Kidney capillary endothelial cell (primary cell): ENCODE results near the gene LRP1-AS.
A peak's percentile ranks its signal among the peaks of the same experiment; 100 is the strongest.

Experiments
- DNase-seq: peaks from one replicate; pipeline ENCODE4 v3.0.0-alpha.2; 2018; ENCODE audit warnings: low spot score

LRP1-AS gene

DNA sequence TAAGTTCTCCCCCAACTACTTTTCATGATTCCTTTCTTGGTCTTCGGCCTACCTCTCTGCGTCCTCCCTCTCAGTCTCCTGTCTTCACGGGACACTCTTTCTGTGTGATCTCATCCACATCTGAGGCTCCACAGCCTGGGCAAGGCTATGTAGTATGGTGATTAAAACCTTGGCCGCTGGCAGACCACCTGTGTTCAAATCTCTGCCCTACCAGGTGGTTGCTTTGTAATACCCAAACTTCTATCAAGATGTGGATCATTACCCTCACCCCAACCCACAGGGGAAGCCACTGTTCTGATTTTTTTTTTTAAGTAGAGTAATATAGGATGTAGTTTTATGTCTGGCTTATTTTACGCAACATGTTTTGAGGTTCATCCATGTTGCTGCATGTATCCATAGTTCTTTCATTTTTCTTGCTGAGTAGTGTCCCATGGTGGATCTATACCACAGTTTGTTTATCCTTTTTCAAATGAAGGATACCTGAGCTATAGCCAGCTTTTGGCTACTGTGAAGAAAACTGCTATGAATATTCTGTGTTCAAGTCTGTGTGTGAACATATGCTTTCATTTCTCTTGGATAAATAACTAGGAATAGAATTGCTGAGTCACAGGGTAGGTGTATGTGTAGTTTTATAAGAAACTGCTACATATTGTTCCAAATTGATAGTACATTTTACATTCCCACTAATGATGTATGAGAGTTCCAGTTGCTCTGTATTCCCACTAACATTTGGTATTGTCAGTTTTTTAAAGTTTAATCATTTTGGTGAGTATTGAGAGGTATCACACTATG, 27.9 kb downstream of the LRP1-AS start:
- no peak for DNase-seq

DNA sequence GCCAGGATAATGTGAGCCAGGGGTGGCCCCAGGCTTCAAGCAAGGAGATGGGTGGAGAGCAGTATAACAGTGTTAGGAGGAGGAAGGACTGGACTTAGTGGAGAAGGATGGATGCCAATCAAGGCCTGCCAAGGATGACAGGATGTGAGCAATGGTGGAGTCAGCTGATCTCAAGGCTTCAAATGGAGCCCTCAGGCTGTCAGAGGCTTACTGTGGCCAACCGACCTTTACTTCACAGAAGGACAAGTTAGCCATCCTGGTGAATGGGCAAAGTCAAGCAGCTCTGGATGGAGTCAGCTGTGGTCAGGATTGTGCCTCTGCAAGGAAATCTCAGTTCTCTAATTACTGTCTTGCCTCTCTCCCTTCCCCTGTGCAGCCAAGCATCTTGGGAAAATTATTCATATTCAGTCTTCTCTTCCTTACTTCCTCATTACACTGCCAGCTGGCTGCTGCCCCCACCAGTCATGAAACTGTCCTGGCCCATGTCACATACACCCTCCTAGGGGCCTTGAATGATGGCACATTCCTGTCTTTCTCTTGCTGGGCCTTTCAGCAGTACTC, 28.6 kb downstream of the LRP1-AS start:
- DNase-seq, result no peak

DNA sequence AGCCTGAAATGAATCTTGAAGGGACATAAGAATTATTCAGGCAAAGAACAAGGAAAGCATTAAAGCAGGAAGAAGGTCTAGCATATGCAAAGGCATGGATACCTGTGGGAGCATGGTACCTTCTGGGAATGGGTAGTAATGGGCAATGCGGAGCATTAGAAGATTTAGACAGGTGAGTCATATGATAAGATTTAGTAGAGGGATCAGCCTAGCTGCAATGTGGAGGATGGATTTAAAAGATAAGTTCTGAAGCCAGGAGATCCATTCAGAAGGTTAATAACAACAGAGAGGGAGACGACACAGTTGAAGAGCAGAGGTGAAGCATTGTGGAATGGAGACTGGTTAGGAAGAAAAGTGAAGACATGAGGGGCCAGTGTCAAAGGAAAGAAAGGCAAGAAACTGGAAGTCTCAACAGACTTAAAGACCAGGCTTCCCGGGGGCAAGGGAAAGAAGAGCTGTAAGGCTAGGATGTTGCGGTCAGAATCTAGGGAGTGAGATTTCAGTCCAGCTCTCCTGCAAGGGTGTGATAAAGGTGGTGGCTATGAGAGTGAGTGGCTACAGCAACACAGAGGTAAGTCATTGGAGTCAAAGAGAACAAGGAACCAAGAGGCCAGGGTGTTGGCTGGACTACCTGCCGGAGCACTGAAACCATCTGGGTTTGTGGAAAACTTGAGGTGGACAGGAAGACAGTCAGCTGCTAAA, 30.7 kb downstream of the LRP1-AS start:
- DNase-seq, result no peak

DNA sequence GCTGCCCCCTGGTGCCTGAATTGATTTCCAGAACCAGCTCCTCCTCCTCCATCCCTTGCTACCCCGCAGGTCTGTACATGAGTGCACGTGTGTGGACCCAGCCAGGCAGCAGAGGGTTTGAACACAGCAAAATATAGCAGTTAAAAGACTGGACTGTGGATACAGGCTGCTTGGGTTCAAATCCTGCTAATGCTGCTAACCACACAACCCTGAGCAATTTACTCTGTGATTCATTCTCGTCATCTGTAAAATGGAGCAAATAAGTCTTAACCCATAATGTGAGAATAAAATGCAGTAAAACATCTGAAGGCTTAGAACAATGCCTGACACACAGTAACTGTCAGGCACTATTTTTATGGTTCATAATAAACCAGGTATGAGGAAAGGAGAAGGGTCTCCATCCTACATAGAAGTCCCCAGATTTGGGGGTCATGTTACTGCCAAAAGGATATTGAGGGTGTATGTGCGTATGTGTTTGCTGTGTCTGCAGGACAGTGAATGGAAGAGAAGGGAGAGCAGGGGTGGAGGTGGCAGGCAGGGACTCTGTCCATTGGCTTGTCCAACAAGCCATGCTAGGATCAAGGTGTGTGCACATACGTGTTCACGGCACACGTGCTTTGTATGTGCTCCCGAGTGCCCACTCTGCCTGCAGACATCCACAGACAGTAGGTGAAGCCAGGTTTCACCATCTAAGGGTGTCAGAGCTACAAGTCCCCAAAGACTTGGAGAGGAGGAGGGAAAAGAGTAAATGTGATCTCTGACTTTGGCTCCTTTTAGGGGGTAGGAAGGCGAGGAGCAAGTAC, 34.7 kb downstream of the LRP1-AS start:
- DNase-seq, result no peak

DNA sequence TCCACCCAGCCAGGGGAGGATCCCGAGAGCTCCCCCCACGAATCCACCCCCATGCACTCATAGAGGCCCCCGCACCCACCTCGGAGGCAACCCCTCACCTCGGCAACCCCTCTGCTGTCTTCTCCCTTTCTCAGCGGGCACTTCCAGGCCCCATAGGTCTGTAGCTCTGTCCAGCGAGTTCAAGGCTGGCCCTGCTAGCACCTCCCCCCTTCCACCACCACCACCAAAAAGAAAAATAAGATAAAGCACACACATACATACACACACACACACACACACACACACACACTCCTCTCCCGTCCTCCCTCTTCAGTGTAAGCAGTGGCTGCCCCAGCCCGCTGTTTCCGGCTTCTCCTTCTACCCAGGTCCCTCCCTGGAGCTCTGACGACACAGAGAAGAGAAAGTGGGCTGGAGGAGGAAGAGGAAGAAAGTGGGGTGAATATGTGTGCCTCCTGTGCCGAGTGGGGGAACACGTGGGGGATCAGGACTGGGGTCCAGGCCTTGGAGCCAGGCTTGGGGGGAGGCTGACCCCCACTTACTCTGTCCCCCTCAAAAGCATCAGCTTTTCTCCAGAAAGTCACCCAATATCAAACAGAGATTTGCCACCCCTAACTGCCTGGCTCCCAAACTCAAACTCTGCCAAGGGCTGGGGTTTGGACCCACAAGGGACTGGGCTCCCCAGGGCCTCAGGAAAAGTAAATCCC, 36.2 kb downstream of the LRP1-AS start, which contains the start of gene STAT6:
TSS of gene STAT6 (minus strand) at position 332 of the 704 bp plus-strand sequence. CDS start 3,084 bp downstream, outside the sequence.
- peak; percentile 79 for DNase-seq

DNA sequence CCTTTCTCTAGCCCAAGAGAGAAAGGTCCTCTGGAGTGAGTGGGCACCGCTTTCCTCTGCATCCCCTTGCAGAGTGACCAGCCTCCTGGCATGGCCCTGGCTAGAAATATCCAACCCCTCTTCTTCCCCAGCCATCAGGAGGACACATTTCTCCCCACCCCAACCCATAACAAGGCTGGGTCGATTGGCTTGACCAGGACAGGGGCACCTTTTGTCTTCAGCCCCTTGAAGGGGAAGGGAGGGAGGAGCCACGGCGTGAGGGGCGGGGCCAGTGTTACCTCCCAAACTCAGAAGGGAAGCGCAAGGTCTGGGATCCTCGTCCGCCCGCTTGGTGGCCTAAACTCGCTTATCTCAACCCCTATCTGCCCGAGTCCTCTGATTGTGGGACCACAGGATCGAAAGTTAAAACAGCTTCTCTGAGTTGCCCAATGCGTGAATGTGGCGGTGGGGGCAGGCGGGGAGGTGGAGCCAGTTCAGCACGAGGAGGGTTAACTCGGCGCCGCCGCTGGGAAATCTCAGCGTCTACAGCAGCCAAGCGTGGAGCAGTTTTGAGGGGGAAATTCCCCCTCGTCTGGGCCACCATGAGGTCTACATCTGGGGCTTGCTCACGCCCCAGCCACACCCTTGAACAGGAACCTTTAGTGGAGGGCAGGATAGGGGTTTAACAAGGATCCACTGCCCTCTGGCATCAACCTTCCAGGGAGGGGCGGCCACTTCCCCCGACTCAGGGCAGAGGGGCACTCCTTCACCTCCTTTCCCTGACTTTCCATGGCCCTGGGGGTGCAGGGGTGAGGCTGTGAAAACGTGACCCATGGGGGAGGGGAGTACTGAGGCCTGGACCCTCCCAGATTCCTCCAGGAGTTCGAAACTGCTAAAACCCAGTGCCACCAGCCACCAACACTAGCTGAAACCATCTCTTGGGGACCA, 37.1 kb downstream of the LRP1-AS start:
- no peak for DNase-seq

DNA sequence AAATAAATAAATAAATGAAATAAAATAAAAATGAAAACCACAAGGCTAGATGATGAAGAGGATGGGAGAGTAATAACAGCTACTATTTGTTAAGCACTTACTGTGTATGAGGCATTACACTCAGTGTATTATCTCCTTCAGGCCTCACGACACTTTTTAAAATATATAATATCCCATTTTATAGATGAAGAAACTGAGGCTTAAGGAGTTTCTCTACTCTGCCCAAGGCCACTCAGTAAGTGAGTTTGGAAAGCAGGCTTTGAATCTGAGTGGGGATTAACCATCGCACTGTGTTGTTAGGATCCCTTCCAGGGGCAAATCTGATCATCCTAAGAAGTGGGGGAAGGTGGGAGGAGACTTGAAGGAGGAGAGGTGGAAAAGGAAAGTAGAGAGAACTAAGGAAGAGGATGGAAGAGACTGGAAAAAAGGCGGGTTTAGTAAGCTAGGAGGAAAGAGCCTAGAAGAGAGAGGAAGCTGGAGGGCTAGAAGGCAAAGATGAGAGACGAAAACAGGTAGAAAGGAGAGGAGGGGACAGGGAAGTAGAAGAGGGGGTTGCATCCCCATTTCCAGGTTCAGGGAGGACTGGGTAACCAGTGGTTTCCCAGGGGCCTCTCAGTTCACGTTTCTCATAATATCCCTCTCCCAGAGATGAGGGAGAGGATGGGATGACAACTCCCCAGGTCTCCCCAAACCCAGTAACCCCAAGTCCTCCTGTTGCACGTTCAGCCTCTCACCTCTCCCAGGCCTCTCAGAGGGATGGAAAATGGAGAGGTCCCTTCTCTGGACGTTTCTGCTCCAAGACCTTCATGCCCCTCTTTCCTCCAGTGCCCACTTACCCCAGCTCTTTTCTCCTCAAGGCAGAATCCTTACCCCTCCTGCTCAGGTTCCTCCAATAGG, 38.0 kb downstream of the LRP1-AS start:
- DNase-seq, result no peak

DNA sequence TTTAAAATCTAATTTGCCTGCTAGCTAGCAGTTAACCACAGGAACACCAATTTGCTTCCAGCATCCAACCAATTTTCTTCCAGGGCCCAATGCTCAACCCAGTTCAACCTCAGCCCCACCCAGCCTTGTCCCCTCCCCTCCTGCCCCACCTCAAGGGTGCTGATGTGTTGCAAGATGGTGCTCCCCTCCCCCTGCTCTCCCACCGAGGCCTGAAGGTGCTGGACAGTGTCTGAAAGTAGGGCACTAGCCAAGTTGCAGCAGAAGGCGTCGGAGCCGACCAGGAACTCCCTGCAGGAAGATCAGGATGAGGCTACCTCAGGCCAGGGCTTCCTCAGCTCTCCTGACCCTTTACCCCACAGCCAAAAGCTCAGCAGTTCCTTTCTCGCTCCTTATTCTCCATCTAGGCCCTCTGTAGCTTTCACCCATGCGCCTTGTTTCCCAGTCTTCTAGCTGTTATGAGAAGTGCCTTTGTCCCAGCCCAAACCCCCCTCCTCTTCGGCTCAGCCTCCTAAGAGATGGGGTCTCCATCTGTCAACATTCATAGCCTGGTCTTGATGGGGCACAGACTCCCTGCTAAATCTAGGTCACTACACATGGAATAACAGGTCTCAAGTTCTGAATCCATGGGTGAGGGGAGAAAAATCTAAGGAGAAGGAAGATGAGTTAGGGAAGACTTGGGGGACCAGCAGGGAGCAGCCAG, 39.8 kb downstream of the LRP1-AS start:
- DNase-seq, result no peak

DNA sequence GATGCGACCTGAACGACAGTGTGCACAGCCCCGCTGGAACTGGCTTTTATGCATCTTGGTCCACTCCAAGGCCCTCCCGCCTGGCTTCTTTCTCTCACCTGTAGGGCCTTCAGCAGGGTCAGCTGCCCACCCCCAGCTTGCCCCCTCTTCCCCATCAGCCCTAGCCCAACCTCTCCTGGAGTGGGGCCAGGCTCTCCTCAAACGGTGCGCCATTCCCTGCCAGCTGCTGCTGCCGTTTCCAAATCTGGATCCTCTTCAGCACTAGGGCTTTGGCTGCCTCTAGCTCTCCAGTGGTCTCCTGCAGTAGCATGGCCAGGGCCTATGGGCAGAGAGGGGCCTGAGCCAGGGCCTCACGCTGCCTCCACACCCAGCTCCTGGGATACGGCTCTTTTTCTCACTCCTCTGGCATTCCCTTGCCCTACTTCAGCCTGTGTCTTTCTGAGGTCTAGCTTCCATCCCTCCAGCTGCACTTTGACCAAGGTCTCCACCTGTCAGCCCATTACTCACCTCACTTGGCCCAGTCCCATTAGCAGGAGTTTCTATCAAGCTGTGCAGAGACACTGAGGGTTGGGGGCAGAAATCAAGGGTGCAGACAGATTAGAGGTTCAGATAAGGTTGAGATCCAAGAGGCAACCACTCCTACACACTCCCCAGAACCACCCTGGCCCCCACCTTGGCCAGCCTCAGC, 41.3 kb downstream of the LRP1-AS start:
- DNase-seq, result no peak

DNA sequence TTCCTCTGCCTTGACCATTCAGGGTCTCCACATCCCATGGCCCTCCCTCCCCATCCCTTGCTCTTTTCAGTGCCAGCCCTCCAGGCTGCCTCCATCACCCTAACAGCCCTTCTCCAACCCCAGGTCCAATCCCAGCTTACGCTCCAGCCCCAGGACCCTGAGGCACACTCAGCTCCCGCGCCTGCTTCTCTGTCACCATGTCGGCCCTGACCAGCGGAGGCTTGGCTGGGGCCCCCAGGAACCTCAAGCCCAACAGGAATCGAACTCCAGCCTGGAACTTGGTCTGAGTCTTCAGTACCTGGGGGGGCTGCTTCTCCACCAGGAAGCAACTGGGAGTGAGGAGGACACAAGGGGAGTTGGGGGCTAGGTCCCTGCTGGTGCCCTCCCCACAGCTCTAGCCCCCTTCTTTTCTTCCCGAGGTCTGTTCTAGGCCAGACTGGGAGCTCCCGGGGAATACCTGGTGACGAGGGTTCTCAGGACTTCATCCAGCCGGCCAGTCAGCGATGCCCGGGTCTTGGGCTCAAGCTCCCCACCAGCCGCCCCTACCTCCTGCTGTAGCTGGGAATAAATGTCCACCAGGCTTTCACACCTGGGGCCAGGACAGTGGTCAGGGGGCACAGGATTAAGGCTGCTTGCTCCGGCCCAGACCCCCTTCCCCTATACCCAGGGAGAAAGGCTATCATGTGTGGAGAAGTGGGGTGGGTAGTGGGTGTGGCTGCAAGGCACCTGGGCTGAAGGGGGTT, 42.2 kb downstream of the LRP1-AS start:
- DNase-seq, result no peak

DNA sequence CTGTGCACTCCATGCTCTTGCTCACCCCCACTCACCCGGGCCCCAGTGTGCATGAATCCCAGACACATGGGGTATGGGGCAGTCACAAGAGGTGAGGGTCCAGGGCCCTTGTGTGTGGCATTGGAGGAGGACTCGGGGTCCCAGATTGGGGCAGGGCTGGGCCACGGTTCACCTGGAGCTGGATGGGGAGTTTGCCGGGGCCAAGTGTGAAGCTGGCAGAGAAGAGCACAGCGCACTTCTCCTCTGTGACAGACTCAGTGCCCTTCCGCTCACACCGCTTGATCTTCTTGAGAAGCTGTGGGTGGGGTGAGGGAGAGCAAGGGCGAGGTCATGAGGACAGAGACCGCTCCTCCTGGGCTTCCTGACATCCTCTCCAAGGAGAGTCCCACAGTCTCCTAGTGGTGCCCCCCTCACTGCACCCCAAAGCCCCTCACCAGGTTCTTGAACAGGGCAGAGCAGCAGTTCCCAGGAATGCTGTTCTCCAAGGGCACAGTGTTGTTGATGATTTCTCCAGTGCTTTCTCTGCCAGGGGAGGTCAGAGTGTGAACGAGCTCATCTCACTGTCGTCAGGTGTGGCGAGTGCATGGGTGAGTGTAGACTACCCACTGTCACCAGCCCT, 43.0 kb downstream of the LRP1-AS start:
- DNase-seq, result no peak

DNA sequence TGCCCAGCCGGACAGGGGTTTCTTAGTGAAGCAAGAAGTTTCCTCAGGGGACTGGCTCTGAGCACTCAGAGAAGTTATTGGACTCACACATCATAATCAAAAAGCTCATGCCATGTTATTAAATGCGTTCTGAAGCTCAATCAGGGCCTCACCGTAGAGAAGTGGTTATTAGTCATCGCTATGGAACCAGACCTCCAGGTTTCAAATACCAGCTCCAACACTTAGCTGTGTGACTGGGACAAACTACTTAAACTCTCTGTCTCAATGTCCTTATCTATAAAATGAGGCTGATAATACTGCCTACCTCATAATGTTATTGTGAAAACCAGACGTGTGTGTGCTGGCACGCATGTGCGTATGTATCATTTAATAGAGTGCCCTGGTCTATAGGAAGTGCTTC, 43.6 kb downstream of the LRP1-AS start:
- no peak for DNase-seq

DNA sequence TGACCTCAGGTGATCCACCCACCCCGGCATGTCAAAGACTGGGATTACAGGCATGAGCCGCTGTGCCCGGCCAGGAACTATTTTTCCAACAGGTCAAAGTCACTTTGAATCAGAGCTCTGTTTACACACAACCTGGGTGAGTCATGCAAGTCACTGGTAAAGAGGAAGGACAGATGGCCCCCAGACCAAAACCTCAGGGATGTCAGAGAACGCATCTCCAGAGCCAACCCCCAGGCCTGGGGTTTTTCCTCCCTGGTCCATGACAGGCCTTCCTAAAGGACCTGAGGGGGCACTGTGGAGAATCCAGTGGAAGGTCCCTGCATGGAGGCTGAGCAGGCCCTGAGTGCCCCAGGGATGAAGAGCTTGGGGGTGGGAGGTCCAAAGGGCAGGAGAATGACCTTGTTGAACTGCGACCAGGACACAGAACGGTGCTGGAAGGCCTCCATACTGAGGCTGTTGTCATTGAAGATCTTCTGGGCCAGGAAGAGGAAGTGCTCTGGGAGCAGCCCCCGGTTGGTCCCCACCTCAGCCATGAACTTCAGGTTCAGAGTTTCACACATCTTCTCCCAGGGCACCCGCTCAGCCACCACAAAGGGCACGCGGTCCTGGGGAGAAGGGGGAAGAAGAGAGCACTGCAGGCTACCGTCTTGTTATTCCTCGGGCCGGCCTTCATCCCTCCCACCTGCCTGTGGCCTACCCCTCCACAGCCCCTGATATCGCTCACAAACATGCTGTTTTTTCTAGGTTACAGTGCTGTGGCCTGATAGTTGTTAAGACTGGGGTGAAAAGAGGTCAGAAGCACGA, 45.3 kb downstream of the LRP1-AS start:
- no peak for DNase-seq

DNA sequence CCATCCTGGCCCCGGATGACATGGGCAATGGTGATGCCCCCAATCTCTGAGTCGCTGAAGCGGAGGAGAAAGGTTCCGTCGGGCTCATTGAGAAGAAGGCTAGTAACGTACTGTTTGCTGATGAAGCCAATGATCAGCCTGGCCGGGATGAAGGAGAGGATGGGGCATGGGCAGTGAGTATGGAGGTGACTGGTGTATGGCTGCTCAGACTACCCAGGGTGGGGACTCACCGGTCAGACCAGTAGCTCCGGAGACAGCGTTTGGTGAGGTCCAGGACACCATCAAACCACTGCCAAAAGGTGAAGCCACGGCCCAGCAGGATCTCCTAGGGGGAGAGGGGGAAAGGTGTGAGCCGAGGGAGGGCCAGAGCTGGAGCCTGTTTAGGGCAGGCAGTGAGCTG, 47.7 kb downstream of the LRP1-AS start:
- DNase-seq, result no peak

DNA sequence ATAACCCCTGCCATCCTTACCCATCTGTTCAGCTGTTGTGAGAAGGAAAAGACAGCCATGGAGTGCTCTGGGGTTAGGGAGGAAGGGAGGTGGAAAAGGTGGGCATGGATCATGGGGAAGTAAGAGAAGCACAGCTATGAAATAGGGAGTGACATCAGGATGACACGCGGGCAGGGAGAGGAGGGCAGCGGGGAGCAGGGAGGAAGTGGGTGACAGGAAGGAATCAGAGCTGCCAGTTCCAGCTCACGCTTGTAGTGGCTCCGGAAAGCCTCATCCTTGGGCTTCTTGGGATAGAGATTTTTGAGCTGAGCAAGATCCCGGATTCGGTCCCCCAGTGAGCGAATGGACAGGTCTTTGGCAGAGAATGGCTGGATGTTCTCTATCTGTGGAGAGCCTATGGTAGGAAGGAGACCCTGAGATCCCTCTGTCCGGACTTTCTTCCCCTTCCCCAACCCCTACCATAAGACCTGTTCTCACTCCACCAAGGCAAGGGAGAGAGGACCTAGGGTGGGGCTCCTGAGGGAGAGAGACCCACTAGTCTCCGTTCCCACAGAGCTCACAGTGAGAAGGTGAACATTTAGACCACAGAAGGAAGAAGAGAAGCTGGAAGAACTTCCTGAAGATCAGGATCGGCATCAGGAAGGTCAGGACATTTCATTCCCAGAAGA, 48.2 kb downstream of the LRP1-AS start:
- DNase-seq, result no peak

DNA sequence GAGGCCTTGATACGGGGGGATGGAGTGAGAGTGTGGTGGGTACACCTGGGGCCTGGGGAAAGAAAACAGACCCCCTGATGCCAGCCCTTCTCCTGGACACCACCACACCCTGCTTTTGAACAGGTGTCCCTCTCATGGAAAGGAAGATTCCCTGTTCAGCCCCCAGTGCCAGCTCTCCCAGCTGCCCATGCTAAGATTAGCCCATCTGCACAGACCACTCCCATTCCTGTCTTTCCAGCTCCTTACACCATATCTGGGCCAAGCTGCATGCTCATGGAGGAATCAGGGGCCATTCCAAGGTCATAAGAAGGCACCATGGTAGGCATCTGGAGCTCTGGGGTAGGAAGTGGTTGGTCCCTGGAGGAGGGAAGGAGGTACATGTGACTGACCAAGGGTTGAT, 48.9 kb downstream of the LRP1-AS start:
- DNase-seq, result no peak
